Activated naive CD4-positive, alpha-beta T cell treated with anti-CD3 and anti-CD28 coated beads, Interleukin-2, amount 10 ng/mL, durations not matched to agents 7 days and 5 days (primary cell): ENCODE measurements around the gene TRIM42.

Experiments
- CTCF ChIA-PET: fragments of 350-600 bp; sonication (Branson Sonifier 250); formaldehyde crosslinking; loops from one replicate; lab custom pipeline; 2021; ENCODE audit warnings: antibody characterized with exemption; lab: Charles Lee
- DNase-seq: peaks from one replicate; pipeline ENCODE4 v3.0.0-alpha.2; 2020
- H3K27ac Mint-ChIP-seq: one replicate; pipeline ENCODE4 v1.8.0; 2021; ENCODE audit warnings: mild to moderate bottlenecking, moderate library complexity, mixed read lengths
- H3K27me3 Mint-ChIP-seq: one replicate; pipeline ENCODE4 v1.8.0; 2021; ENCODE audit warnings: mild to moderate bottlenecking, mixed read lengths
- H3K36me3 Mint-ChIP-seq: one replicate; pipeline ENCODE4 v1.8.0; 2021; ENCODE audit warnings: mixed read lengths
- H3K4me1 Mint-ChIP-seq: one replicate; pipeline ENCODE4 v1.8.0; 2021; ENCODE audit warnings: mixed read lengths
- H3K4me3 Mint-ChIP-seq: one replicate; pipeline ENCODE4 v1.8.0; 2021; ENCODE audit warnings: mild to moderate bottlenecking, moderate library complexity, mixed read lengths
- H3K9me3 Mint-ChIP-seq: one replicate; pipeline ENCODE4 v1.8.0; 2021; ENCODE audit warnings: mixed read lengths

The TRIM42 gene

GRCh38 chr3:140699516-140700231 is 21.8 kb downstream of the TRIM42 start:
- Mint-ChIP-seq H3K36me3 (no peaks in the 10 kb centered on the region), H3K9me3 (no peaks in the 10 kb centered on the region), H3K27ac (no peak overlapping the region), H3K27me3 (peaks cover 8% of the 10 kb centered on the region), H3K4me1 (no peaks in the 10 kb centered on the region), H3K4me3 (no peak overlapping the region)
- DNase-seq: no peak
- CTCF ChIA-PET: no interaction called here

DNA sequence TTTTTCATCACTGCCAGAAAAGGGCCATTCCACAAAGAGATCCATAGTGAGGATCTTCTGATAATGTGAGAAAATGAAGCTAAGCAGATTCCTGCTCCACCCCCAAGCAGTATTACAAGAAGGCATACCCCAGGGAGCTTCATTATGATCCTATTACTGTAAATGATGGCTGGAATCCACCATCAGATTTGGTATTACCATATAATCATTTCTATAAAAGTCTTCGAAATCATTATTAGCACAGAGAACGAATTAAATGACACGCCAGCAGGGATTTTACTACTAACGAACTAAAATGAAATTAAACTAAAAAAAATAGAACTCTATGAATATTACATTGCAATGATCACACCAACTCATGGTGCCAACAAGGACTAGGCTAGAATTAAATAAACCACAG is 24.4 kb downstream of the TRIM42 start:
- Mint-ChIP-seq H3K4me3 (no peak overlapping the region), H3K9me3 (no peaks in the 10 kb centered on the region), H3K4me1 (no peaks in the 10 kb centered on the region), H3K36me3 (no peaks in the 10 kb centered on the region), H3K27ac (no peak overlapping the region), H3K27me3 (peaks cover 3% of the 10 kb centered on the region)
- CTCF ChIA-PET: interaction anchor here (0.7 kb wide), 1 partner anchor 1040 kb away, joined by 3 read pairs; no protein-coding TSS in a partner anchor
- DNase-seq: no peak

DNA sequence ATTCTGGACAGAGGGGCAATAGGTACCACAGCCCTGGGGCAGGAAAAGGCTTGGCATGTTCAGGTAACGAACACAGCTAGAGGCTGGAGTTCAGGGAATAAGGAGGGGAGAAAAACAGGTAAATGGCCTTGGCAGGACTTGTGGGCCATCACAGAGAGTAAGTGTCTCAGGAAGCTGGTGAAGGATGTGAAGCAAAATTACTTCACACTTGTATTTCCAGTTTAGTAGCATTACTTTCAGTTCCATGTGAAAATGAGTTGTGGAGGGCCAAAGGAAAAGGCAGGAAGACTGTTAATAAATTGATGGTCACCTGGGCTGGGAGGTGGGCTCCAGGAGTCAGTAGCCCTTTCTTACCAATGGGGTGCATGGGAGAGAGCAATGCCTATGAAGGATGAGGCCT is 25.6 kb downstream of the TRIM42 start:
- H3K27ac Mint-ChIP-seq: no peak overlapping the region
- peaks cover 7% of the 10 kb centered on the region for H3K27me3 Mint-ChIP-seq
- no peaks in the 10 kb centered on the region for H3K36me3 Mint-ChIP-seq
- no peaks in the 10 kb centered on the region for H3K4me1 Mint-ChIP-seq
- H3K9me3 Mint-ChIP-seq: no peaks in the 10 kb centered on the region
- CTCF ChIA-PET: interaction anchor here (1.5 kb wide), 1 partner anchor 9 kb away, joined by 4 read pairs; no protein-coding TSS in a partner anchor
- no peak overlapping the region for H3K4me3 Mint-ChIP-seq
- no peak for DNase-seq

DNA sequence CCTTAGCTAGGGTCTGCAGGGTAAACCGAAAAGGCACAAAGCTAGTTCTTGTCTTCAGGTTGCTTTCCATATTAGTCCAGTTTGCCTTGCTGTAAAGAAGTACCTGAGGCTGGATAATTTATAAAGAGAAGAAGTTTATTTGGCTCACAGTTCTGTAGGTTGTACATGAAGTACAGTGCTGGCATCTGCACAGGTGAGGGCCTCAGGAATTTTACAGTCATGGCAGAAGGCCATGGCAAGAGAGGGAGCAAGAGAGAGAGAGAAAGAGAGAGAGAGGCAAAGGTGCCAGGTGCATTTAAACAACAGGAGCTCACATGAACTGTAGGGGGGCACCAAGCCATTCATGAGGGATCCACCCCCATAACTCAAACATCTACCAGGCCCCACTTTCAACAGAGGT is 26.9 kb downstream of the TRIM42 start:
- Mint-ChIP-seq H3K27ac (no peak overlapping the region), H3K27me3 (peaks cover 10% of the 10 kb centered on the region), H3K36me3 (no peaks in the 10 kb centered on the region), H3K4me3 (no peak overlapping the region), H3K4me1 (no peaks in the 10 kb centered on the region), H3K9me3 (no peaks in the 10 kb centered on the region)
- CTCF ChIA-PET: interaction anchor here (1.5 kb wide), 1 partner anchor 10 kb away, joined by 4 read pairs; no protein-coding TSS in a partner anchor
- no peak for DNase-seq

- Mint-ChIP-seq H3K4me3 (no peak overlapping the region), H3K27me3 (peaks cover 7% of the 10 kb centered on the region), H3K9me3 (no peaks in the 10 kb centered on the region), H3K27ac (no peak overlapping the region), H3K36me3 (no peaks in the 10 kb centered on the region), H3K4me1 (no peaks in the 10 kb centered on the region)
- CTCF ChIA-PET: no interaction called here
- no peak for DNase-seq
Observed at GRCh38 chr3:140705954-140706353, 28.1 kb downstream of the TRIM42 start.

- Mint-ChIP-seq H3K9me3 (no peaks in the 10 kb centered on the region), H3K4me3 (no peak overlapping the region), H3K4me1 (no peaks in the 10 kb centered on the region), H3K27ac (no peak overlapping the region), H3K36me3 (no peaks in the 10 kb centered on the region), H3K27me3 (peaks cover 7% of the 10 kb centered on the region)
- no peak for DNase-seq
- CTCF ChIA-PET: no interaction called here
Observed at GRCh38 chr3:140706360-140706759, 28.5 kb downstream of the TRIM42 start.

GRCh38 chr3:140708815-140709214 is 31.0 kb downstream of the TRIM42 start:
- no peak overlapping the region for H3K27ac Mint-ChIP-seq
- no peaks in the 10 kb centered on the region for H3K4me1 Mint-ChIP-seq
- no peak overlapping the region for H3K4me3 Mint-ChIP-seq
- CTCF ChIA-PET: no interaction called here
- H3K36me3 Mint-ChIP-seq: no peaks in the 10 kb centered on the region
- H3K27me3 Mint-ChIP-seq: peaks cover 10% of the 10 kb centered on the region
- no peaks in the 10 kb centered on the region for H3K9me3 Mint-ChIP-seq
- DNase-seq: no peak

- peaks cover 10% of the 10 kb centered on the region for H3K27me3 Mint-ChIP-seq
- H3K36me3 Mint-ChIP-seq: no peaks in the 10 kb centered on the region
- no peak overlapping the region for H3K27ac Mint-ChIP-seq
- CTCF ChIA-PET: no interaction called here
- H3K4me1 Mint-ChIP-seq: no peaks in the 10 kb centered on the region
- no peaks in the 10 kb centered on the region for H3K9me3 Mint-ChIP-seq
- H3K4me3 Mint-ChIP-seq: no peak overlapping the region
- DNase-seq: no peak
Observed at GRCh38 chr3:140709751-140710150, 31.9 kb downstream of the TRIM42 start.

DNA sequence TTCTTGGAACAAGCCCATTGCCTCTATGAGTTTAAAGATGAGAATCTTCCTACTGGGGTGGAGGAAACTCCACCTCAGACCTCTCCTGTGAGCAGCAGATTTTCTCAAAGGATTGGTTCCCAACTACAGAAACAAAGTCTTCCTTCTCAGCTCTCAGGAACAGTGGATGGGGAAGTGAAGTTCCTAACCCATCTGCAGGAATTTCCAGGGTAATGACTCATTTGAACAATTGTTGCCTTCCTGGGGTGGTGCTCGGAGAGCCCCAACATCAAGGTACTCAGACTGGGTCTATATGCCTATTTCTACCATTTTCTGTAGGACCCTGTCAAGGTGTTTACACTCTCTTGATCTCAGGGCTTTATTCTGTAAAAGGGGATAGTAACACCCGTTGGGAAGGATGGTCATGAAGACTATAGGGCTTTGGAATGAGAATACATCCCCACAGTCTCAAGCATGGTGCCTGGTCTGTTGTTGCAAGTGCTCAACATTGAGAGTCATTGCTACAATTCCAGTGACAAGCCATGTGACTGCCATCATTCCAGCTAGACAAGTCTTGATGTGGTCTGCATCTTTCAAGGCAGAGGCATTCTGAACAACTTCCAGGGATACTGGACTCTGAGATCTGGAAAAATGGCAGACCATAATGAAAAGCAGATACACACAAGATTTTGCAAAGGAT is 33.0 kb downstream of the TRIM42 start:
- Mint-ChIP-seq H3K36me3 (no peaks in the 10 kb centered on the region), H3K27me3 (peaks cover 10% of the 10 kb centered on the region), H3K27ac (no peak overlapping the region), H3K4me3 (no peak overlapping the region), H3K4me1 (no peaks in the 10 kb centered on the region), H3K9me3 (no peaks in the 10 kb centered on the region)
- no peak for DNase-seq
- CTCF ChIA-PET: no interaction called here

- H3K4me3 Mint-ChIP-seq: no peak overlapping the region
- CTCF ChIA-PET: no interaction called here
- H3K9me3 Mint-ChIP-seq: no peaks in the 10 kb centered on the region
- no peak for DNase-seq
- no peaks in the 10 kb centered on the region for H3K36me3 Mint-ChIP-seq
- no peaks in the 10 kb centered on the region for H3K4me1 Mint-ChIP-seq
- H3K27me3 Mint-ChIP-seq: peaks cover 10% of the 10 kb centered on the region
- H3K27ac Mint-ChIP-seq: no peak overlapping the region
Observed at GRCh38 chr3:140711390-140712035, 33.6 kb downstream of the TRIM42 start.

GRCh38 chr3:140712301-140712700 is 34.4 kb downstream of the TRIM42 start:
- Mint-ChIP-seq H3K36me3 (no peaks in the 10 kb centered on the region), H3K27me3 (peaks cover 10% of the 10 kb centered on the region), H3K27ac (no peak overlapping the region), H3K4me1 (no peaks in the 10 kb centered on the region), H3K9me3 (no peaks in the 10 kb centered on the region), H3K4me3 (no peak overlapping the region)
- DNase-seq: no peak
- CTCF ChIA-PET: no interaction called here

- DNase-seq: no peak
- peaks cover 3% of the 10 kb centered on the region for H3K27me3 Mint-ChIP-seq
- no peak overlapping the region for H3K4me3 Mint-ChIP-seq
- CTCF ChIA-PET: no interaction called here
- H3K36me3 Mint-ChIP-seq: no peaks in the 10 kb centered on the region
- H3K4me1 Mint-ChIP-seq: no peaks in the 10 kb centered on the region
- no peaks in the 10 kb centered on the region for H3K9me3 Mint-ChIP-seq
- no peak overlapping the region for H3K27ac Mint-ChIP-seq
Observed at GRCh38 chr3:140715035-140715434, 37.2 kb downstream of the TRIM42 start.

DNA sequence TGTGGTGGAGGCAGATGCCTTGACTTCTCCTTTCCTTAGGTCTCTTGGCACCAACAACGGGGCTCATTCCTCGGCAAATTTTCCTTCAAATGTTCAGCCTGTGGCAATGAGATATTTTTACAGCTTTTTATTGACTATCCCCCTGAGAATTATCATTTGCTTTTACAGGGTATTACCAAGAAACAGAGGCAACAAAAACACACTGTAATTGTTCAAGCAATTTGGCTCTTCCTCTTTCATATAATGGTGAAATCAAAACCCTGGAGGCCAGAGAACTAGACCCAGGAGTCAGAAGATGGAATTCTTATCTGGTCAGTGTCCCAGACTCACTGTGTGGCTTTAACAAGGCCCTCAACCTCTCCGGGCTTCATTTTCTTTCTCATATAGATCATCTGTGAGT is 40.1 kb downstream of the TRIM42 start:
- no peaks in the 10 kb centered on the region for H3K9me3 Mint-ChIP-seq
- no peaks in the 10 kb centered on the region for H3K36me3 Mint-ChIP-seq
- H3K4me1 Mint-ChIP-seq: no peaks in the 10 kb centered on the region
- H3K4me3 Mint-ChIP-seq: no peak overlapping the region
- DNase-seq: no peak
- CTCF ChIA-PET: no interaction called here
- no peak overlapping the region for H3K27ac Mint-ChIP-seq
- H3K27me3 Mint-ChIP-seq: peaks cover under 1% of the 10 kb centered on the region

- Mint-ChIP-seq H3K27me3 (no peaks in the 10 kb centered on the region), H3K36me3 (no peaks in the 10 kb centered on the region), H3K27ac (no peak overlapping the region), H3K9me3 (no peaks in the 10 kb centered on the region), H3K4me1 (no peaks in the 10 kb centered on the region), H3K4me3 (no peak overlapping the region)
- DNase-seq: no peak
- CTCF ChIA-PET: no interaction called here
Observed at GRCh38 chr3:140719841-140720614, 42.2 kb downstream of the TRIM42 start.
